Measurements from ENCODE around the gene TMEM106C. TPM values are rescaled to one million over a fixed set of nuclear protein-coding genes. Genes with fewer than 3 reads are reported as not detected.

The TMEM106C gene
- polyA plus RNA-seq, 3 donors, result 8.7 to 9.7 (median 9.0) TPM

GRCh38 chr12:47941871-47942613 lies 21.4 kb upstream of the TMEM106C start:
- no peaks in the 10 kb centered on the region for H3K9me3 Mint-ChIP-seq
- H3K36me3 ChIP-seq (replicated peaks in 1 of 2; ENCODE audit: control insufficient read depth in 1 of 2, insufficient read depth in 2 of 2, low read length in 2 of 2), result no peaks in the 10 kb centered on the region
- 35% methylated on average over 29 of the region's 40 CpGs for WGBS (ENCODE audit: insufficient coverage)

More at GRCh38 chr12:47941871-47942613, 21.4 kb upstream of the TMEM106C start:
- intact Hi-C loops (cut with micrococcal nuclease), result loop anchor here in 1 of 2 donors (10.0 kb wide), 1 partner anchor 227 kb away; no protein-coding TSS in a partner anchor
- Histone ChIP-seq H3K4me2 (replicated peaks; ENCODE audit: extremely low read depth, low read length, poor library complexity, severe bottlenecking) (no peak overlapping the region), H3K9me3 (replicated peaks in 1 of 2; ENCODE audit: control insufficient read depth in 1 of 2, insufficient read depth in 1 of 2, low read length in 2 of 2) (no peaks in the 10 kb centered on the region), H3K27me3 (ENCODE audit: control insufficient read depth in 2 of 2, insufficient read depth in 2 of 2, low read length in 2 of 2) (peaks cover 0 to 14% of the 10 kb centered on the region in 2 donors), H3K79me2 (ENCODE audit: insufficient read depth, low read length) (no peaks in the 10 kb centered on the region), H3K4me1 (ENCODE audit: control insufficient read depth in 1 of 2, insufficient read depth in 2 of 2, low read length in 2 of 2) (peaks cover 9% of the 10 kb centered on the region in 2 donors), H2AFZ (ENCODE audit: insufficient read depth, low read depth, low read length, poor library complexity, severe bottlenecking) (no peak overlapping the region), H3K9ac (ENCODE audit: insufficient read depth, low read length, poor library complexity, severe bottlenecking) (no peak overlapping the region), H4K20me1 (ENCODE audit: insufficient read depth, low read length) (no peaks in the 10 kb centered on the region), H3K4me3 (replicated peaks in 1 of 3; ENCODE audit: low read depth in 2 of 3, low read length in 3 of 3) (no peak overlapping the region), H3K27ac (ENCODE audit: low read depth in 1 of 2, low read length in 2 of 2) (no peak overlapping the region)
- no peak for DNase-seq
- Mint-ChIP-seq H3K4me1 (peaks cover 14% of the 10 kb centered on the region), H3K27ac (no peak overlapping the region), H3K27me3 (ENCODE audit: low read depth in 3 of 3) (peaks cover 20 to 25% (median 21%) of the 10 kb centered on the region in 3 donors), H3K4me3 (peak overlapping the region in 1 of 2 donors; percentile 42), H3K36me3 (no peaks in the 10 kb centered on the region)
- TF ChIP-seq CTCF (IDR thresholded peaks at IDR 0.05), result peak; percentile 44
